IPS-18a (cell line): Measurements from ENCODE around the gene KCNH1.

ENCODE experiments used
- H3K27ac ChIP-seq: one replicate; pipeline ENCODE4 v1.5.1; 2013; ENCODE audit warnings: low read length
- H3K27me3 ChIP-seq: one replicate; pipeline ENCODE4 v1.6.1; 2013; ENCODE audit warnings: mild to moderate bottlenecking, low read length; ENCODE audit not compliant: control insufficient read depth, insufficient read depth
- H3K36me3 ChIP-seq: one replicate; pipeline ENCODE4 v1.6.1; 2013; ENCODE audit warnings: low read depth, low read length; ENCODE audit not compliant: control insufficient read depth
- H3K4me1 ChIP-seq: one replicate; pipeline ENCODE4 v1.6.1; 2013; ENCODE audit warnings: low read depth, low read length; ENCODE audit not compliant: control insufficient read depth
- H3K4me3 ChIP-seq: one replicate; pipeline ENCODE4 v1.5.1; 2013; ENCODE audit warnings: low read length
- H3K9ac ChIP-seq: one replicate; pipeline ENCODE4 v1.6.1; 2013; ENCODE audit warnings: mild to moderate bottlenecking, low read length, moderate library complexity
- H3K9me3 ChIP-seq: one replicate; pipeline ENCODE4 v1.6.1; 2013; ENCODE audit warnings: low read depth, low read length; ENCODE audit not compliant: control insufficient read depth

The KCNH1 gene

GRCh38 chr1:210940081-210940617 is 193.8 kb downstream of the KCNH1 start:
- no peaks in the 10 kb centered on the region for H3K9me3 ChIP-seq
- no peaks in the 10 kb centered on the region for H3K4me1 ChIP-seq
- no peak overlapping the region for H3K27ac ChIP-seq
- H3K36me3 ChIP-seq: no peaks in the 10 kb centered on the region
- no peaks in the 10 kb centered on the region for H3K27me3 ChIP-seq
- no peak overlapping the region for H3K9ac ChIP-seq
- H3K4me3 ChIP-seq: no peak overlapping the region

GRCh38 chr1:210938416-210938925 is 195.5 kb downstream of the KCNH1 start:
- no peak overlapping the region for H3K9ac ChIP-seq
- no peaks in the 10 kb centered on the region for H3K27me3 ChIP-seq
- no peak overlapping the region for H3K27ac ChIP-seq
- H3K36me3 ChIP-seq: no peaks in the 10 kb centered on the region
- no peak overlapping the region for H3K4me3 ChIP-seq
- H3K9me3 ChIP-seq: no peaks in the 10 kb centered on the region
- no peaks in the 10 kb centered on the region for H3K4me1 ChIP-seq

- Histone ChIP-seq H3K36me3 (no peaks in the 10 kb centered on the region), H3K27me3 (no peaks in the 10 kb centered on the region), H3K27ac (no peak overlapping the region), H3K4me1 (no peaks in the 10 kb centered on the region), H3K4me3 (no peak overlapping the region), H3K9me3 (no peaks in the 10 kb centered on the region), H3K9ac (no peak overlapping the region)
These were observed 196.1 kb downstream of the KCNH1 start for GRCh38 chr1:210937846-210938245.

GRCh38 chr1:210935905-210936304 is 198.0 kb downstream of the KCNH1 start:
- H3K9ac ChIP-seq: no peak overlapping the region
- no peak overlapping the region for H3K27ac ChIP-seq
- no peaks in the 10 kb centered on the region for H3K4me1 ChIP-seq
- no peaks in the 10 kb centered on the region for H3K9me3 ChIP-seq
- no peak overlapping the region for H3K4me3 ChIP-seq
- no peaks in the 10 kb centered on the region for H3K36me3 ChIP-seq
- H3K27me3 ChIP-seq: no peaks in the 10 kb centered on the region

- Histone ChIP-seq H3K36me3 (no peaks in the 10 kb centered on the region), H3K9ac (no peak overlapping the region), H3K27ac (no peak overlapping the region), H3K4me1 (no peaks in the 10 kb centered on the region), H3K27me3 (no peaks in the 10 kb centered on the region), H3K4me3 (no peak overlapping the region), H3K9me3 (no peaks in the 10 kb centered on the region)
These were observed 201.8 kb downstream of the KCNH1 start for GRCh38 chr1:210932104-210932503.

- Histone ChIP-seq H3K27ac (no peak overlapping the region), H3K9ac (no peak overlapping the region), H3K9me3 (no peaks in the 10 kb centered on the region)
These were observed 211.3 kb downstream of the KCNH1 start for GRCh38 chr1:210922666-210923065.

GRCh38 chr1:210920716-210921694 is 212.9 kb downstream of the KCNH1 start:
- Histone ChIP-seq H3K9me3 (no peaks in the 10 kb centered on the region), H3K9ac (no peak overlapping the region), H3K36me3 (no peaks in the 10 kb centered on the region), H3K27me3 (no peaks in the 10 kb centered on the region), H3K27ac (no peak overlapping the region), H3K4me3 (no peak overlapping the region), H3K4me1 (peaks cover 7% of the 10 kb centered on the region)

More at GRCh38 chr1:210922666-210923065, 211.3 kb downstream of the KCNH1 start:
- Histone ChIP-seq H3K4me1 (peaks cover 4% of the 10 kb centered on the region), H3K36me3 (no peaks in the 10 kb centered on the region), H3K4me3 (no peak overlapping the region), H3K27me3 (no peaks in the 10 kb centered on the region)

GRCh38 chr1:210920258-210920657 is 213.7 kb downstream of the KCNH1 start:
- no peak overlapping the region for H3K4me3 ChIP-seq
- no peak overlapping the region for H3K27ac ChIP-seq
- H3K36me3 ChIP-seq: no peaks in the 10 kb centered on the region
- no peaks in the 10 kb centered on the region for H3K27me3 ChIP-seq
- no peaks in the 10 kb centered on the region for H3K9me3 ChIP-seq
- peaks cover 7% of the 10 kb centered on the region for H3K4me1 ChIP-seq
- H3K9ac ChIP-seq: no peak overlapping the region

GRCh38 chr1:210918893-210919292 is 215.1 kb downstream of the KCNH1 start:
- Histone ChIP-seq H3K27me3 (no peaks in the 10 kb centered on the region), H3K27ac (no peak overlapping the region), H3K36me3 (no peaks in the 10 kb centered on the region), H3K4me1 (peaks cover 7% of the 10 kb centered on the region), H3K9ac (no peak overlapping the region), H3K9me3 (no peaks in the 10 kb centered on the region), H3K4me3 (no peak overlapping the region)

GRCh38 chr1:210917560-210918169 is 216.3 kb downstream of the KCNH1 start:
- no peaks in the 10 kb centered on the region for H3K36me3 ChIP-seq
- no peaks in the 10 kb centered on the region for H3K9me3 ChIP-seq
- no peaks in the 10 kb centered on the region for H3K27me3 ChIP-seq
- no peak overlapping the region for H3K27ac ChIP-seq
- H3K4me1 ChIP-seq: peaks cover 7% of the 10 kb centered on the region
- no peak overlapping the region for H3K4me3 ChIP-seq
- no peak overlapping the region for H3K9ac ChIP-seq

- no peaks in the 10 kb centered on the region for H3K36me3 ChIP-seq
- H3K4me3 ChIP-seq: no peak overlapping the region
- no peak overlapping the region for H3K27ac ChIP-seq
- peaks cover 7% of the 10 kb centered on the region for H3K4me1 ChIP-seq
- H3K9ac ChIP-seq: no peak overlapping the region
- H3K9me3 ChIP-seq: no peaks in the 10 kb centered on the region
- no peaks in the 10 kb centered on the region for H3K27me3 ChIP-seq
These were observed 217.4 kb downstream of the KCNH1 start for GRCh38 chr1:210916548-210916947.
